Loucy (cell line): ENCODE results near the gene MPND.

Source experiments
- EZH2phosphoT487 ChIP-seq: fragments of 200-600 bp; IDR thresholded peaks from 2 replicates; pipeline ENCODE4 v1.6.1; 2018; ENCODE audit warnings: antibody characterized with exemption, mild to moderate bottlenecking, moderate library complexity, borderline replicate concordance
- TF ChIP-seq, protein P1 (sequence below): fragments of 200-600 bp; sonication (generic); conservative IDR thresholded peaks from 2 replicates; pipeline ENCODE4 v1.5.1; 2014; ENCODE audit warnings: mild to moderate bottlenecking, antibody characterized with exemption, low read length

GRCh38 chr19:4354897-4355296 lies 11.5 kb downstream of the MPND start:
- TF ChIP-seq, protein P1, sequence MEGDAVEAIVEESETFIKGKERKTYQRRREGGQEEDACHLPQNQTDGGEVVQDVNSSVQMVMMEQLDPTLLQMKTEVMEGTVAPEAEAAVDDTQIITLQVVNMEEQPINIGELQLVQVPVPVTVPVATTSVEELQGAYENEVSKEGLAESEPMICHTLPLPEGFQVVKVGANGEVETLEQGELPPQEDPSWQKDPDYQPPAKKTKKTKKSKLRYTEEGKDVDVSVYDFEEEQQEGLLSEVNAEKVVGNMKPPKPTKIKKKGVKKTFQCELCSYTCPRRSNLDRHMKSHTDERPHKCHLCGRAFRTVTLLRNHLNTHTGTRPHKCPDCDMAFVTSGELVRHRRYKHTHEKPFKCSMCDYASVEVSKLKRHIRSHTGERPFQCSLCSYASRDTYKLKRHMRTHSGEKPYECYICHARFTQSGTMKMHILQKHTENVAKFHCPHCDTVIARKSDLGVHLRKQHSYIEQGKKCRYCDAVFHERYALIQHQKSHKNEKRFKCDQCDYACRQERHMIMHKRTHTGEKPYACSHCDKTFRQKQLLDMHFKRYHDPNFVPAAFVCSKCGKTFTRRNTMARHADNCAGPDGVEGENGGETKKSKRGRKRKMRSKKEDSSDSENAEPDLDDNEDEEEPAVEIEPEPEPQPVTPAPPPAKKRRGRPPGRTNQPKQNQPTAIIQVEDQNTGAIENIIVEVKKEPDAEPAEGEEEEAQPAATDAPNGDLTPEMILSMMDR, result no peak
- TF ChIP-seq EZH2phosphoT487, result no peak
